Endothelial cell of umbilical vein (primary cell): ENCODE results near the gene TMEM26.

Experiments
- CTCF ChIP-seq, 2 donors: IDR thresholded peaks; 1 replicate in 1 of 2; 2 replicates in 1 of 2; pipeline ENCODE4 v1.5.1; 2011; ENCODE audit warnings: low read length in 2 of 2, mild to moderate bottlenecking in 2 of 2, moderate library complexity in 2 of 2, control low read depth in 1 of 2, inconsistent platforms in 1 of 2, low read depth in 1 of 2; ENCODE audit not compliant: insufficient read depth in 1 of 2; ENCODE audit errors: extremely low read depth in 1 of 2
- POLR2A ChIP-seq: IDR thresholded peaks from 2 replicates; pipeline ENCODE4 v1.6.1; 2012; ENCODE audit warnings: low read depth, mild to moderate bottlenecking, control low read depth, low read length

GRCh38 chr10:61465901-61466632 is 12.9 kb upstream of the TMEM26 start:
- TF ChIP-seq CTCF (IDR thresholded peaks at IDR 0.05; ENCODE audit: extremely low read depth in 1 of 2, insufficient read depth in 1 of 2, low read depth in 1 of 2, low read length in 2 of 2) (no peak), POLR2A (no peak)
